H9 (cell line): ENCODE measurements around the gene PROX1. TPM values are rescaled to one million over a fixed set of nuclear protein-coding genes. Genes with fewer than 3 reads are reported as not detected.

Experiments used
- DNase-seq: peaks from one replicate; pipeline ENCODE4 v3.0.0-alpha.2; 2017
- H2AFZ ChIP-seq: one replicate; pipeline ENCODE4 v1.6.1; 2013; ENCODE audit warnings: mild to moderate bottlenecking, low read length, control low read depth, moderate library complexity
- H2AK5ac ChIP-seq: 2 replicates; pipeline ENCODE4 v1.6.1; 2013; ENCODE audit warnings: low read length, control low read depth, mixed read lengths; ENCODE audit not compliant: insufficient read length
- H2BK120ac ChIP-seq: one replicate; pipeline ENCODE4 v1.6.1; 2013; ENCODE audit warnings: low read depth, mild to moderate bottlenecking, low read length, control low read depth, inconsistent platforms; ENCODE audit not compliant: poor library complexity, severe bottlenecking
- H2BK12ac ChIP-seq: 2 replicates; pipeline ENCODE4 v1.6.1; 2013; ENCODE audit warnings: low read length, control low read depth, mixed read lengths, low read depth; ENCODE audit not compliant: insufficient read length
- H2BK15ac ChIP-seq: 2 replicates; pipeline ENCODE4 v1.6.1; 2013; ENCODE audit warnings: low read depth, low read length, control low read depth
- H2BK20ac ChIP-seq: one replicate; pipeline ENCODE4 v1.6.1; 2013; ENCODE audit warnings: low read depth, mild to moderate bottlenecking, low read length, control low read depth, inconsistent platforms; ENCODE audit not compliant: poor library complexity, severe bottlenecking
- H2BK5ac ChIP-seq: 2 replicates; pipeline ENCODE4 v1.6.1; 2013; ENCODE audit warnings: low read length, control low read depth, mixed read lengths; ENCODE audit not compliant: insufficient read length
- H3K14ac ChIP-seq: 2 replicates; pipeline ENCODE4 v1.6.1; 2013; ENCODE audit warnings: low read length, control low read depth; ENCODE audit not compliant: insufficient read depth
- H3K18ac ChIP-seq: 2 replicates; pipeline ENCODE4 v1.6.1; 2013; ENCODE audit warnings: low read depth, mild to moderate bottlenecking, mixed read lengths, low read length, control low read depth; ENCODE audit not compliant: insufficient read length
- H3K23ac ChIP-seq: 2 replicates; pipeline ENCODE4 v1.6.1; 2013; ENCODE audit warnings: low read length, control low read depth, mixed read lengths, low read depth; ENCODE audit not compliant: insufficient read length
- H3K23me2 ChIP-seq: 2 replicates; pipeline ENCODE4 v1.6.1; 2013; ENCODE audit warnings: low read depth, mild to moderate bottlenecking, mixed read lengths, low read length, control low read depth; ENCODE audit not compliant: insufficient read length, poor library complexity, severe bottlenecking
- H3K27ac ChIP-seq: 2 replicates; pipeline ENCODE4 v1.5.1; 2013; ENCODE audit warnings: low read length, control low read depth, mixed read lengths, low read depth; ENCODE audit not compliant: insufficient read length
- H3K27me3 ChIP-seq: 2 replicates; pipeline ENCODE4 v1.6.1; 2013; ENCODE audit warnings: low read length, control low read depth, inconsistent platforms; ENCODE audit not compliant: insufficient read depth
- H3K4ac ChIP-seq: 2 replicates; pipeline ENCODE4 v1.6.1; 2013; ENCODE audit warnings: low read depth, mild to moderate bottlenecking, control low read depth, inconsistent platforms, low read length, moderate library complexity
- H3K4me1 ChIP-seq: 2 replicates; pipeline ENCODE4 v1.6.1; 2013; ENCODE audit warnings: low read length, control low read depth, inconsistent platforms; ENCODE audit not compliant: insufficient read depth
- H3K4me2 ChIP-seq: 2 replicates; pipeline ENCODE4 v1.6.1; 2013; ENCODE audit warnings: low read length, control low read depth, mixed read lengths; ENCODE audit not compliant: insufficient read length, insufficient read depth
- H3K56ac ChIP-seq: 2 replicates; pipeline ENCODE4 v1.6.1; 2013; ENCODE audit warnings: low read depth, mild to moderate bottlenecking, mixed read lengths, low read length, control low read depth; ENCODE audit not compliant: insufficient read length
- H3K79me1 ChIP-seq: 2 replicates; pipeline ENCODE4 v1.6.1; 2013; ENCODE audit warnings: low read depth, mild to moderate bottlenecking, moderate library complexity, low read length, control low read depth, inconsistent platforms; ENCODE audit not compliant: insufficient read depth, poor library complexity, severe bottlenecking
- H3K79me2 ChIP-seq: 2 replicates; pipeline ENCODE4 v1.6.1; 2013; ENCODE audit warnings: low read length, control low read depth, inconsistent platforms; ENCODE audit not compliant: insufficient read depth
- H3K9ac ChIP-seq: 2 replicates; pipeline ENCODE4 v1.6.1; 2013; ENCODE audit warnings: low read length, control low read depth, mixed read lengths; ENCODE audit not compliant: insufficient read length; ENCODE audit errors: extremely low read depth
- H3K9me3 ChIP-seq: one replicate; pipeline ENCODE4 v1.6.1; 2013; ENCODE audit warnings: low read depth, low read length, inconsistent platforms; ENCODE audit not compliant: control insufficient read depth
- H3T11ph ChIP-seq: one replicate; pipeline ENCODE4 v1.6.1; 2013; ENCODE audit warnings: mild to moderate bottlenecking, low read length, control low read depth, inconsistent platforms
- H4K20me1 ChIP-seq: one replicate; pipeline ENCODE4 v1.6.1; 2013; ENCODE audit not compliant: control insufficient read depth, insufficient read length, insufficient read depth
- H4K5ac ChIP-seq: 2 replicates; pipeline ENCODE4 v1.6.1; 2013; ENCODE audit warnings: low read depth, mild to moderate bottlenecking, mixed read lengths, low read length, control low read depth; ENCODE audit not compliant: insufficient read length
- H4K8ac ChIP-seq: replicated peaks from 2 replicates; pipeline ENCODE4 v1.6.1; 2013; ENCODE audit warnings: low read length, control low read depth, mixed read lengths, low read depth; ENCODE audit not compliant: insufficient read length
- H4K91ac ChIP-seq: 2 replicates; pipeline ENCODE4 v1.6.1; 2013; ENCODE audit warnings: low read depth, mild to moderate bottlenecking, moderate library complexity, mixed read lengths, low read length, control low read depth; ENCODE audit not compliant: insufficient read length
- H3K27ac Mint-ChIP-seq, 3 experiments: 2 replicates in 2 of 3; 3 replicates in 1 of 3; pipeline ENCODE4 v1.8.0; 2020 to 2021; ENCODE audit warnings: mixed read lengths in 3 of 3, mild to moderate bottlenecking in 1 of 3, moderate library complexity in 1 of 3
- H3K27me3 Mint-ChIP-seq: 2 replicates; pipeline ENCODE4 v1.8.0; 2021; ENCODE audit warnings: low read depth, mild to moderate bottlenecking, moderate library complexity, mixed read lengths
- H3K36me3 Mint-ChIP-seq, 3 experiments: 2 replicates in 2 of 3; 3 replicates in 1 of 3; pipeline ENCODE4 v1.8.0; 2020 to 2021; ENCODE audit warnings: low read depth in 3 of 3, mixed read lengths in 3 of 3; ENCODE audit not compliant: insufficient read depth in 1 of 3
- H3K4me1 Mint-ChIP-seq, 2 experiments: 2 replicates each; pipeline ENCODE4 v1.8.0; 2020; ENCODE audit warnings: mixed read lengths in 2 of 2
- H3K4me3 Mint-ChIP-seq, 2 experiments: 2 replicates in 1 of 2; 3 replicates in 1 of 2; pipeline ENCODE4 v1.8.0; 2020 to 2021; ENCODE audit warnings: mild to moderate bottlenecking in 2 of 2, mixed read lengths in 2 of 2, moderate library complexity in 1 of 2
- H3K9me3 Mint-ChIP-seq, 2 experiments: 2 replicates in 1 of 2; 3 replicates in 1 of 2; pipeline ENCODE4 v1.8.0; 2020; ENCODE audit warnings: mild to moderate bottlenecking in 2 of 2, mixed read lengths in 2 of 2, moderate library complexity in 1 of 2
- WGBS: extraction: QIAGEN DNeasy Blood & Tissue Kit; methylation state at CpG from one replicate; pipeline ENCODE4 v1.1.7; 2013; ENCODE audit warnings: missing lambda C conversion rate, low lambda C conversion rate, mixed read lengths; ENCODE audit not compliant: insufficient read length; ENCODE audit errors: extremely low coverage; 5-methylcytosine and 5-hydroxymethylcytosine counted together
- total RNA-seq: library from RNA; stranded (reverse); gene quantifications from 2 replicates; pipeline ENCODE4 v1.2.1, GENCODE V29; 2021
- TF ChIP-seq, protein P1 (sequence below): fragments of 200-600 bp; sonication (generic); conservative IDR thresholded peaks from 3 replicates; pipeline ENCODE4 v1.8.0; 2021; ENCODE audit warnings: antibody characterized with exemption, mild to moderate bottlenecking

The PROX1 gene
- total RNA-seq, 1 experiment from 2014 or later = 0.72 TPM

DNA sequence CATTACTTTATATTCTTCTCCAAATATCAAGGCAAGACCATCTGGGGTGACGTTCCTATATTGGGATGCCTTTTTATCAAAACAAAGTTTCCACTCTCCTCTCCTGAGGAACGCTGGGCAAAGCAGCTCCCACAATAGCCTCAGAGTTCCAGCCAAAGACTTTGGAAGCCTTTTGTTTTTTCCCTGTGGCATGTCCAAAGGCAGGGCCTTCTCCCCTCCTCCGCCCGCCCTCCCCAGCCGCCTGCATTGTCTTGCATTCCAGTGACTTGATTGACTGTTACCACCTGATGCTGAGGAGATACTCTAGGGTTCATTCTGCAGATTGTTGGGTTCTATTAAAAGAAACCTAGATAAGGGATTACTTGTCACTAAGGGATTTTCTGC is 43.5 kb downstream of the PROX1 start:
- Histone ChIP-seq H2BK20ac (no peak overlapping the region), H3K56ac (no peak overlapping the region), H3K23ac (no peak overlapping the region), H2AK5ac (no peak overlapping the region), H3K79me1 (no peaks in the 10 kb centered on the region), H4K20me1 (no peaks in the 10 kb centered on the region), H2AFZ (no peak overlapping the region), H3K27me3 (no peaks in the 10 kb centered on the region), H4K8ac (no peak overlapping the region), H4K5ac (no peak overlapping the region), H3K79me2 (no peaks in the 10 kb centered on the region), H2BK5ac (no peak overlapping the region), H3K9ac (no peak overlapping the region), H3K4me2 (no peak overlapping the region), H3K14ac (no peak overlapping the region), H4K91ac (no peak overlapping the region), H3K4ac (no peak overlapping the region), H3K27ac (no peak overlapping the region), H3K9me3 (no peaks in the 10 kb centered on the region), H2BK120ac (no peak overlapping the region), H3T11ph (no peak overlapping the region), H2BK15ac (no peak overlapping the region), H3K4me1 (peaks cover 20% of the 10 kb centered on the region), H3K18ac (no peak overlapping the region), H3K23me2 (no peaks in the 10 kb centered on the region), H2BK12ac (no peak overlapping the region)
- Mint-ChIP-seq H3K4me1 (peaks cover 57 to 63% of the 10 kb centered on the region in 2 experiments), H3K27me3 (peaks cover 6% of the 10 kb centered on the region), H3K9me3 (peaks cover 0 to 3% of the 10 kb centered on the region in 2 experiments; a peak in 1 of 5 replicates), H3K27ac (peak overlapping the region in 2 of 3 experiments; percentile 61 to 89; a peak in 3 of 7 replicates), H3K36me3 (no peaks in the 10 kb centered on the region; a peak in 1 of 7 replicates), H3K4me3 (peak overlapping the region; percentile 20 to 39; a peak in 2 of 5 replicates)
- WGBS = no CpG with 5 or more reads among the region's 5 CpGs
- TF ChIP-seq, protein P1, sequence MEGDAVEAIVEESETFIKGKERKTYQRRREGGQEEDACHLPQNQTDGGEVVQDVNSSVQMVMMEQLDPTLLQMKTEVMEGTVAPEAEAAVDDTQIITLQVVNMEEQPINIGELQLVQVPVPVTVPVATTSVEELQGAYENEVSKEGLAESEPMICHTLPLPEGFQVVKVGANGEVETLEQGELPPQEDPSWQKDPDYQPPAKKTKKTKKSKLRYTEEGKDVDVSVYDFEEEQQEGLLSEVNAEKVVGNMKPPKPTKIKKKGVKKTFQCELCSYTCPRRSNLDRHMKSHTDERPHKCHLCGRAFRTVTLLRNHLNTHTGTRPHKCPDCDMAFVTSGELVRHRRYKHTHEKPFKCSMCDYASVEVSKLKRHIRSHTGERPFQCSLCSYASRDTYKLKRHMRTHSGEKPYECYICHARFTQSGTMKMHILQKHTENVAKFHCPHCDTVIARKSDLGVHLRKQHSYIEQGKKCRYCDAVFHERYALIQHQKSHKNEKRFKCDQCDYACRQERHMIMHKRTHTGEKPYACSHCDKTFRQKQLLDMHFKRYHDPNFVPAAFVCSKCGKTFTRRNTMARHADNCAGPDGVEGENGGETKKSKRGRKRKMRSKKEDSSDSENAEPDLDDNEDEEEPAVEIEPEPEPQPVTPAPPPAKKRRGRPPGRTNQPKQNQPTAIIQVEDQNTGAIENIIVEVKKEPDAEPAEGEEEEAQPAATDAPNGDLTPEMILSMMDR = no peak
- DNase-seq = peak; percentile 73
